Peyer's patch (tissue), 4 donors: ENCODE data around the gene CACUL1. TPM values are rescaled to one million over a fixed set of nuclear protein-coding genes. Genes with fewer than 3 reads are reported as not detected.

Experiments
- DNase-seq, 3 donors: peaks; one replicate each; pipeline ENCODE4 v3.0.0-alpha.2; 2017 to 2019
- H3K27ac ChIP-seq, 4 donors: fragments of 200-600 bp; sonication (generic); one replicate each; pipeline ENCODE4 v1.5.1; 2016 to 2019
- H3K27me3 ChIP-seq, 2 donors: fragments of 200-600 bp; sonication (generic); one replicate each; pipeline ENCODE4 v1.5.1; 2019
- H3K36me3 ChIP-seq, 3 donors: fragments of 200-600 bp; sonication (generic); one replicate each; pipeline ENCODE4 v1.5.1; 2016 to 2019
- H3K4me1 ChIP-seq, 4 donors: fragments of 200-600 bp; sonication (generic); one replicate each; pipeline ENCODE4 v1.5.1; 2016 to 2019
- H3K4me3 ChIP-seq, 4 donors: fragments of 200-600 bp; sonication (generic); 1 replicate in 3 of 4; 2 replicates in 1 of 4; pipeline ENCODE4 v1.5.1; 2016 to 2019; ENCODE audit warnings: mild to moderate bottlenecking in 1 of 4
- H3K9me3 ChIP-seq, 4 donors: fragments of 200-600 bp; sonication (generic); one replicate each; pipeline ENCODE4 v1.5.1; 2016 to 2019; ENCODE audit warnings: mild to moderate bottlenecking in 1 of 4
- CTCF ChIP-seq, 6 experiments: fragments of 450-650 bp in 4 of 6; fragments of 200-600 bp in 2 of 6; sonication (generic) in 1 of 6; IDR thresholded peaks; one replicate each; pipeline ENCODE4 v1.5.1; 2017 to 2019; ENCODE audit warnings: antibody characterized with exemption in 6 of 6, mild to moderate bottlenecking in 3 of 6, moderate library complexity in 1 of 6
- POLR2A ChIP-seq, 2 donors: fragments of 450-650 bp; IDR thresholded peaks; one replicate each; pipeline ENCODE4 v1.5.1; 2017; ENCODE audit warnings: antibody characterized with exemption in 2 of 2, mild to moderate bottlenecking in 2 of 2, moderate library complexity in 2 of 2
- total RNA-seq, 4 donors: library from RNA; depleted of rRNA; stranded (reverse); fragments of >200 nt; gene quantifications; one replicate each; pipeline ENCODE4 v1.1.0, GENCODE V29; 2016

Gene CACUL1
- total RNA-seq, 4 donors from 2014 or later: 20.6 to 42.6 (median 33.1) TPM

- no peaks in the 10 kb centered on the region for H3K36me3 ChIP-seq
- H3K4me1 ChIP-seq: peaks cover 0 to 28% (median 2%) of the 10 kb centered on the region in 4 donors
- no peak overlapping the region for H3K27ac ChIP-seq
- no peaks in the 10 kb centered on the region for H3K9me3 ChIP-seq
- no peak overlapping the region for H3K4me3 ChIP-seq
- H3K27me3 ChIP-seq: no peaks in the 10 kb centered on the region
- DNase-seq: no peak
- TF ChIP-seq CTCF (IDR thresholded peaks at IDR 0.05): no peak
Observed at GRCh38 chr10:118737603-118738302, 17.0 kb downstream of the CACUL1 start.

- TF ChIP-seq POLR2A (IDR thresholded peaks at IDR 0.05) (no peak), CTCF (IDR thresholded peaks at IDR 0.05) (no peak)
- no peak for DNase-seq
- H3K36me3 ChIP-seq: no peaks in the 10 kb centered on the region
- H3K4me3 ChIP-seq: no peak overlapping the region
- no peaks in the 10 kb centered on the region for H3K9me3 ChIP-seq
- no peaks in the 10 kb centered on the region for H3K27me3 ChIP-seq
- peaks cover 0 to 29% (median 10%) of the 10 kb centered on the region in 4 donors for H3K4me1 ChIP-seq
- no peak overlapping the region for H3K27ac ChIP-seq
Observed at GRCh38 chr10:118735294-118735693, 19.5 kb downstream of the CACUL1 start.

- no peak for TF ChIP-seq CTCF (IDR thresholded peaks at IDR 0.05)
- no peak for TF ChIP-seq POLR2A (IDR thresholded peaks at IDR 0.05)
- Histone ChIP-seq H3K36me3 (no peaks in the 10 kb centered on the region), H3K9me3 (no peaks in the 10 kb centered on the region), H3K27me3 (no peaks in the 10 kb centered on the region), H3K27ac (no peak overlapping the region), H3K4me3 (no peak overlapping the region), H3K4me1 (peaks cover 0 to 35% (median 11%) of the 10 kb centered on the region in 4 donors)
- no peak for DNase-seq
Observed at GRCh38 chr10:118734475-118734874, 20.3 kb downstream of the CACUL1 start.

GRCh38 chr10:118732245-118733165 lies 22.3 kb downstream of the CACUL1 start:
- Histone ChIP-seq H3K4me3 (no peak overlapping the region), H3K27ac (peak overlapping the region in 1 of 4 donors; percentile 2), H3K4me1 (peaks cover 0 to 29% (median 14%) of the 10 kb centered on the region in 4 donors), H3K9me3 (no peaks in the 10 kb centered on the region), H3K36me3 (no peaks in the 10 kb centered on the region), H3K27me3 (no peaks in the 10 kb centered on the region)
- no peak for DNase-seq
- no peak for TF ChIP-seq CTCF (IDR thresholded peaks at IDR 0.05)
- no peak for TF ChIP-seq POLR2A (IDR thresholded peaks at IDR 0.05)

- no peaks in the 10 kb centered on the region for H3K9me3 ChIP-seq
- no peaks in the 10 kb centered on the region for H3K36me3 ChIP-seq
- TF ChIP-seq POLR2A (IDR thresholded peaks at IDR 0.05) (no peak), CTCF (IDR thresholded peaks at IDR 0.05) (no peak)
- no peak for DNase-seq
- no peak overlapping the region for H3K4me3 ChIP-seq
- no peaks in the 10 kb centered on the region for H3K27me3 ChIP-seq
- peaks cover 0 to 37% (median 14%) of the 10 kb centered on the region in 4 donors for H3K4me1 ChIP-seq
- H3K27ac ChIP-seq: peak overlapping the region in 3 of 4 donors; percentile 9 to 69 (median 55)
Observed at GRCh38 chr10:118730756-118731456, 23.9 kb downstream of the CACUL1 start.
